GM12878 (cell line): Measurements from ENCODE around the gene SSBP3. TPM values are rescaled to one million over a fixed set of nuclear protein-coding genes. Genes with fewer than 3 reads are reported as not detected.

Source experiments
- ASH2L ChIP-seq: fragments of 300-600, 200-600 bp; sonication (generic); IDR thresholded peaks from 2 replicates; pipeline ENCODE4 v1.6.1; 2017; ENCODE audit warnings: low read depth, mild to moderate bottlenecking, borderline replicate concordance
- BRCA1 ChIP-seq: IDR thresholded peaks from 2 replicates; pipeline ENCODE4 v1.6.1; 2011; ENCODE audit warnings: low read depth, low read length, improper control_type of control experiment
- CBX5 ChIP-seq: sonication (generic); IDR thresholded peaks from 2 replicates; pipeline ENCODE4 v1.6.1; 2016; ENCODE audit warnings: low read depth, moderate library complexity, mild to moderate bottlenecking, inconsistent platforms
- EP300 ChIP-seq, 2 experiments: fragments of 150-350 bp in 1 of 2; IDR thresholded peaks; 2 replicates each; pipeline ENCODE4 v1.6.1; 2011 to 2012; ENCODE audit warnings: low read depth in 2 of 2, low read length in 2 of 2, borderline replicate concordance in 1 of 2, improper control_type of control experiment in 1 of 2, inconsistent platforms in 1 of 2; ENCODE audit not compliant: control insufficient read depth in 1 of 2
- ETV6 ChIP-seq, 2 experiments: fragments of 450-650 bp in 1 of 2; IDR thresholded peaks in 1 of 2; conservative IDR thresholded peaks in 1 of 2; 2 replicates each; pipeline ENCODE4 v1.6.1; 2014; ENCODE audit warnings: antibody characterized with exemption in 1 of 2, borderline replicate concordance in 1 of 2, low read depth in 1 of 2, mild to moderate bottlenecking in 1 of 2, moderate library complexity in 1 of 2
- IRF4 ChIP-seq: IDR thresholded peaks from 2 replicates; pipeline ENCODE4 v1.6.1; 2011; ENCODE audit warnings: low read depth, low read length
- KLF5 ChIP-seq: fragments of 450-650 bp; IDR thresholded peaks from 2 replicates; pipeline ENCODE4 v1.6.1; 2014; ENCODE audit warnings: mild to moderate bottlenecking; ENCODE audit not compliant: partially characterized antibody
- MTA3 ChIP-seq: IDR thresholded peaks from 2 replicates; pipeline ENCODE4 v1.6.1; 2012; ENCODE audit warnings: low read length, inconsistent platforms, borderline replicate concordance
- NR2C1 ChIP-seq: fragments of 450-650 bp; IDR thresholded peaks from 2 replicates; pipeline ENCODE4 v1.6.1; 2017; ENCODE audit warnings: antibody characterized with exemption, mild to moderate bottlenecking, moderate library complexity
- PKNOX1 ChIP-seq: fragments of 450-650 bp; IDR thresholded peaks from 2 replicates; pipeline ENCODE4 v1.6.1; 2016; ENCODE audit warnings: mild to moderate bottlenecking
- POLR2A ChIP-seq: IDR thresholded peaks from 2 replicates; pipeline ENCODE4 v1.6.1; 2011; ENCODE audit warnings: low read depth, mild to moderate bottlenecking, low read length
- POLR2AphosphoS5 ChIP-seq: IDR thresholded peaks from 2 replicates; pipeline ENCODE4 v1.6.1; 2011; ENCODE audit warnings: mild to moderate bottlenecking, low read length, inconsistent platforms
- RAD21 ChIP-seq: IDR thresholded peaks from 2 replicates; pipeline ENCODE4 v1.6.1; 2011; ENCODE audit warnings: mild to moderate bottlenecking, low read depth, low read length, moderate library complexity; ENCODE audit not compliant: insufficient read depth
- RBBP5 ChIP-seq: fragments of 200-600 bp; sonication (generic); conservative IDR thresholded peaks from 2 replicates; pipeline ENCODE4 v1.6.1; 2016
- SMAD1 ChIP-seq: fragments of 450-650 bp; IDR thresholded peaks from 2 replicates; pipeline ENCODE4 v1.6.1; 2018; ENCODE audit warnings: mild to moderate bottlenecking, low read depth; ENCODE audit not compliant: partially characterized antibody
- SP1 ChIP-seq: IDR thresholded peaks from one replicate; pipeline ENCODE4 v1.6.1; 2011; ENCODE audit warnings: low read depth, low read length
- SPI1 ChIP-seq: IDR thresholded peaks from 2 replicates; pipeline ENCODE4 v1.6.1; 2011; ENCODE audit warnings: low read depth, mild to moderate bottlenecking, low read length, moderate library complexity, borderline replicate concordance; ENCODE audit not compliant: insufficient read depth
- USF1 ChIP-seq: IDR thresholded peaks from 2 replicates; pipeline ENCODE4 v1.6.1; 2011; ENCODE audit warnings: borderline replicate concordance, low read depth, mild to moderate bottlenecking, moderate library complexity, mixed read lengths, low read length; ENCODE audit not compliant: insufficient read depth; ENCODE audit errors: extremely low read length
- ZNF384 ChIP-seq: IDR thresholded peaks from 2 replicates; pipeline ENCODE4 v1.6.1; 2012; ENCODE audit warnings: low read depth, mild to moderate bottlenecking, low read length, improper control_type of control experiment, borderline replicate concordance
- ZNF622 ChIP-seq: fragments of 450-650 bp; IDR thresholded peaks from 2 replicates; pipeline ENCODE4 v1.6.1; 2017; ENCODE audit warnings: mild to moderate bottlenecking, inconsistent platforms
- ZSCAN29 ChIP-seq: fragments of 450-650 bp; IDR thresholded peaks from 2 replicates; pipeline ENCODE4 v1.6.1; 2017; ENCODE audit warnings: mild to moderate bottlenecking, moderate library complexity
- polyA plus RNA-seq, 11 experiments: library from polyadenylated mRNA; depleted of rRNA in 4 of 11; unstranded in 6 of 11; stranded (reverse) in 5 of 11; fragments of >200 nt; fragmentation: Nextera tagmentation in 4 of 11; fragmentation: Illumina TruSeq in 1 of 11; extraction: Ambion mirVana in 4 of 11; extraction: Trizol in 1 of 11; gene quantifications; 1 replicate in 1 of 11; 2 replicates in 10 of 11; pipeline versions ENCODE4 v1.2.1 to v1.2.3, GENCODE V29; 2011 to 2016; ENCODE audit warnings: inconsistent platforms in 2 of 11, missing spikeins in 2 of 11, low read depth in 1 of 11
- total RNA-seq, 4 experiments: library from RNA; depleted of rRNA in 3 of 4; stranded (reverse); fragments of >200 nt in 3 of 4; fragmentation: Illumina TruSeq in 1 of 4; extraction: Trizol in 1 of 4; gene quantifications; 2 replicates each; pipeline versions ENCODE4 v1.2.1 to v1.2.3, GENCODE V29; 2013 to 2021
- TF ChIP-seq, protein P1 (sequence below): IDR thresholded peaks from 2 replicates; pipeline ENCODE4 v1.6.1; 2011; ENCODE audit warnings: low read depth, low read length, improper control_type of control experiment, borderline replicate concordance
- TF ChIP-seq, protein P2 (sequence below): IDR thresholded peaks from 2 replicates; pipeline ENCODE4 v1.6.1; 2012; ENCODE audit warnings: low read depth, low read length, improper control_type of control experiment

The SSBP3 gene
- total and polyA plus RNA-seq, 10 of the 15 experiments (the other 5 are each of a cell fraction or from before 2014, with no cell fraction given) = 4.1 to 51.7 (median 17.1) TPM

DNA sequence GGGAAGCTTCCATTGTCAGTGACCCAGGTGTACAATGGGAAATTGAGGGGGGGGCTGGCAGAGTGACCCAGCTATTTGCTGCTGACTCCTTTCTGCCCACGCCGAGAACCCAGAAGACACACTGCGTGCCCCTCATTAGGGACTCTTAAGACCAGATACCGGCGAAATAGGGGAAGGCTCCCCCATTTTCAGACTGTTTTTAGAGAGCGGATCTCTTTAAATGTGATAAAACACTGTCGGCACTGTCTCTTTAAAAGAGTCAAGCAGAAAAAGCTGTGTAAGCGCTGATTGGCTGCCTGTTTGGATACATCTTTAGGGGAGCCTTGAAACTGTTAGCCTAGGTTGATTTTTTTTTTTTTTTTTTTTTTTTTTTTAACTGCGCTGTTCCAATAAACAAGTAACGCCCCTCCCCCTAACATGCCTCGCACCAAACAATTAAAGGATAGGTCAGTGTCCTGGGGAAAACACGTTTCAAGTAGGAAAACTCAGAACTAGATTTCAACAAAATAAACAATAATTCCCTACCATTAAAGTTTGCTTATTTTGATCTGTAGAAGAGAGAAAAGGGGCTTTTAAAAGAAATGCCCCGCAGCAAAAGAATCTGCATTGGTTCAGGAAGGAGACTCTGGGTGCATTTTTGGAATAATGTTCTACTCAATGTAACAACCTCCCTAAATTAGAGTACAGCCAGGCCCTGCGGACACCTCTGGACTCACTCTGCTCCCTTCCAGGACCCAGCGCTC, 1.4 kb upstream of the SSBP3 start (continued):
- no peak for TF ChIP-seq USF1
- 0 out of 2 replicates have a peak, but pooled peaks have one; percentile 3 for TF ChIP-seq RAD21
- no peak for TF ChIP-seq ETV6 (conservative IDR thresholded peaks at IDR 0.05 in 1 of 2, IDR thresholded peaks at IDR 0.05 in 1 of 2; ENCODE audit: borderline replicate concordance in 1 of 2, low read depth in 1 of 2)
- peak; percentile 77; the same call in 1 of the 2 replicates for TF ChIP-seq CBX5
- TF ChIP-seq RBBP5 = no peak
- no peak for TF ChIP-seq ZSCAN29
- peak; percentile 100 for TF ChIP-seq ZNF384
- TF ChIP-seq SPI1 = no peak
- no peak for TF ChIP-seq BRCA1
- no peak for TF ChIP-seq POLR2A
- peak; percentile 59; the same call in 1 of the 2 replicates for TF ChIP-seq PKNOX1
- TF ChIP-seq, protein P1, sequence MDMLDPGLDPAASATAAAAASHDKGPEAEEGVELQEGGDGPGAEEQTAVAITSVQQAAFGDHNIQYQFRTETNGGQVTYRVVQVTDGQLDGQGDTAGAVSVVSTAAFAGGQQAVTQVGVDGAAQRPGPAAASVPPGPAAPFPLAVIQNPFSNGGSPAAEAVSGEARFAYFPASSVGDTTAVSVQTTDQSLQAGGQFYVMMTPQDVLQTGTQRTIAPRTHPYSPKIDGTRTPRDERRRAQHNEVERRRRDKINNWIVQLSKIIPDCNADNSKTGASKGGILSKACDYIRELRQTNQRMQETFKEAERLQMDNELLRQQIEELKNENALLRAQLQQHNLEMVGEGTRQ = no peak
- TF ChIP-seq EP300 (IDR thresholded peaks at IDR 0.05; ENCODE audit: borderline replicate concordance in 1 of 2, control insufficient read depth in 1 of 2, low read depth in 2 of 2, low read length in 2 of 2) = peak in 1 of 2 experiments; percentile 91; a peak in 2 of 4 replicates
- peak; percentile 85 for TF ChIP-seq SP1
- TF ChIP-seq POLR2AphosphoS5 = 0 out of 2 replicates have a peak, but pooled peaks have one; percentile 46
- peak; percentile 57; the same call in 1 of the 2 replicates for TF ChIP-seq MTA3
- no peak for TF ChIP-seq ZNF622
- no peak for TF ChIP-seq ASH2L
- no peak for TF ChIP-seq SMAD1
- no peak for TF ChIP-seq IRF4
- TF ChIP-seq, protein P2, sequence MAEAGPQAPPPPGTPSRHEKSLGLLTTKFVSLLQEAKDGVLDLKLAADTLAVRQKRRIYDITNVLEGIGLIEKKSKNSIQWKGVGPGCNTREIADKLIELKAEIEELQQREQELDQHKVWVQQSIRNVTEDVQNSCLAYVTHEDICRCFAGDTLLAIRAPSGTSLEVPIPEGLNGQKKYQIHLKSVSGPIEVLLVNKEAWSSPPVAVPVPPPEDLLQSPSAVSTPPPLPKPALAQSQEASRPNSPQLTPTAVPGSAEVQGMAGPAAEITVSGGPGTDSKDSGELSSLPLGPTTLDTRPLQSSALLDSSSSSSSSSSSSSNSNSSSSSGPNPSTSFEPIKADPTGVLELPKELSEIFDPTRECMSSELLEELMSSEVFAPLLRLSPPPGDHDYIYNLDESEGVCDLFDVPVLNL = no peak
- TF ChIP-seq KLF5 = no peak
- no peak for TF ChIP-seq NR2C1
